HCT116 (cell line): ENCODE results near the gene MYO1F. TPM values are rescaled to one million over a fixed set of nuclear protein-coding genes. Genes with fewer than 3 reads are reported as not detected.

Source experiments
- ATAC-seq: fragments of 200-7000 bp; cut with Tn5 transposase; 2 replicates; pipeline ENCODE4 v1.9.1; 2020; ENCODE audit warnings: mild to moderate bottlenecking, moderate library complexity
- BruUV-seq: library from RNA; stranded (reverse); fragments of 400-500 nt; replicated peaks from 2 replicates; lab custom pipeline; 2021; lab: Mats Ljungman, UMichigan
- CTCF ChIA-PET: fragments of 300-600 bp; sonication (Branson Sonifier 250); formaldehyde crosslinking; loops from one replicate; lab custom pipeline; 2021; ENCODE audit warnings: antibody characterized with exemption; lab: Charles Lee
- POLR2A ChIA-PET: fragments of 300-600, 350-600 bp; sonication (Branson Sonifier 250); formaldehyde crosslinking; loops from one replicate; lab custom pipeline; 2021; ENCODE audit warnings: antibody characterized with exemption; lab: Charles Lee
- RAD21 ChIA-PET, 2 experiments: fragments of 300-600 bp; sonication (Branson Sonifier 250); formaldehyde crosslinking; loops; one replicate each; lab custom pipeline; 2023; ENCODE audit warnings: low total read pairs in 2 of 2; ENCODE audit not compliant: uncharacterized antibody in 2 of 2, unreplicated experiment in 2 of 2, low non-redundant PET in 1 of 2; lab: Charles Lee
- DNase-seq: peaks from one replicate; pipeline ENCODE4 v3.0.0-alpha.2; 2010; ENCODE audit warnings: low read depth, low spot score
- H2AFZ ChIP-seq: fragments of 200-600 bp; shearing (Covaris generic), sonication (generic); 2 replicates; pipeline ENCODE4 v1.6.1; 2017; ENCODE audit warnings: low read depth, mixed run types, mixed read lengths, antibody characterized with exemption, low read length; ENCODE audit not compliant: poor library complexity, severe bottlenecking
- H3K27ac ChIP-seq: 2 replicates; pipeline ENCODE4 v1.5.1; 2012; ENCODE audit warnings: low read depth, low read length
- H3K27me3 ChIP-seq: fragments of 200-600 bp; sonication (generic); 2 replicates; pipeline ENCODE4 v1.6.1; 2016; ENCODE audit warnings: mixed run types, low read length, mixed read lengths; ENCODE audit not compliant: insufficient read depth
- H3K36me3 ChIP-seq, 2 experiments: fragments of 200-500 bp in 1 of 2; fragments of 200-600 bp in 1 of 2; sonication (Bioruptor generic) in 1 of 2; sonication (generic) in 1 of 2; 2 replicates each; pipeline versions ENCODE4 v1.5.1 to v1.6.1; 2014 to 2016; ENCODE audit warnings: low read length in 2 of 2, inconsistent platforms in 1 of 2, mixed read lengths in 1 of 2, mixed run types in 1 of 2; ENCODE audit not compliant: insufficient read depth in 2 of 2, control insufficient read depth in 1 of 2
- H3K4me1 ChIP-seq, 2 experiments: fragments of 200-600 bp in 1 of 2; sonication (generic) in 1 of 2; 2 replicates each; pipeline versions ENCODE4 v1.5.1 to v1.6.1; 2012 to 2017; ENCODE audit warnings: low read length in 2 of 2, inconsistent platforms in 1 of 2, mild to moderate bottlenecking in 1 of 2, mixed read lengths in 1 of 2, mixed run types in 1 of 2, moderate library complexity in 1 of 2; ENCODE audit not compliant: insufficient read depth in 2 of 2, control insufficient read depth in 1 of 2
- H3K4me2 ChIP-seq: fragments of 200-600 bp; sonication (generic); 2 replicates; pipeline ENCODE4 v1.6.1; 2017; ENCODE audit warnings: mixed run types, low read length, mixed read lengths
- H3K4me3 ChIP-seq, 2 experiments: fragments of 200-600 bp in 1 of 2; sonication (generic) in 1 of 2; replicated peaks in 1 of 2; 2 replicates each; pipeline ENCODE4 v1.5.1; 2011 to 2016; ENCODE audit warnings: low read length in 2 of 2, control low read depth in 1 of 2, low read depth in 1 of 2, mild to moderate bottlenecking in 1 of 2, mixed read lengths in 1 of 2, mixed run types in 1 of 2
- H3K79me2 ChIP-seq: fragments of 200-600 bp; sonication (generic); 2 replicates; pipeline ENCODE4 v1.6.1; 2017; ENCODE audit warnings: mild to moderate bottlenecking, mixed run types, low read length, moderate library complexity, mixed read lengths; ENCODE audit not compliant: insufficient read depth
- H3K9ac ChIP-seq: fragments of 200-600 bp; sonication (generic); 2 replicates; pipeline ENCODE4 v1.6.1; 2016; ENCODE audit warnings: low read length, mixed read lengths
- H3K9me2 ChIP-seq: fragments of 200-600 bp; sonication (generic), shearing (Covaris generic); 2 replicates; pipeline ENCODE4 v1.6.1; 2017; ENCODE audit warnings: mixed run types, mild to moderate bottlenecking, moderate library complexity; ENCODE audit not compliant: insufficient read depth
- H3K9me3 ChIP-seq, 2 experiments: fragments of 200-500 bp in 1 of 2; fragments of 200-600 bp in 1 of 2; sonication (Bioruptor generic) in 1 of 2; sonication (generic) in 1 of 2; 2 replicates each; pipeline ENCODE4 v1.6.1; 2014 to 2017; ENCODE audit warnings: low read length in 2 of 2, mixed read lengths in 2 of 2, inconsistent platforms in 1 of 2, low read depth in 1 of 2, mild to moderate bottlenecking in 1 of 2, mixed run types in 1 of 2, moderate library complexity in 1 of 2; ENCODE audit not compliant: control insufficient read depth in 1 of 2, insufficient read depth in 1 of 2
- H4K20me1 ChIP-seq: fragments of 200-600 bp; sonication (generic), shearing (Covaris generic); 2 replicates; pipeline ENCODE4 v1.6.1; 2017; ENCODE audit warnings: mixed run types, mild to moderate bottlenecking, moderate library complexity; ENCODE audit not compliant: insufficient read depth
- ATF3 ChIP-seq: IDR thresholded peaks from 2 replicates; pipeline ENCODE4 v1.6.1; 2012
- CBX3 ChIP-seq: IDR thresholded peaks from 2 replicates; pipeline ENCODE4 v1.6.1; 2012; ENCODE audit warnings: low read depth
- CEBPB ChIP-seq: IDR thresholded peaks from 2 replicates; pipeline ENCODE4 v1.6.1; 2012; ENCODE audit warnings: low read depth
- CTCF ChIP-seq, 3 experiments: fragments of 200-600 bp in 1 of 3; sonication (generic) in 1 of 3; IDR thresholded peaks in 2 of 3; conservative IDR thresholded peaks in 1 of 3; 2 replicates each; pipeline ENCODE4 v1.5.1; 2012 to 2017; ENCODE audit warnings: low read depth in 2 of 3, low read length in 2 of 3, antibody characterized with exemption in 1 of 3, borderline replicate concordance in 1 of 3, control low read depth in 1 of 3, mild to moderate bottlenecking in 1 of 3, mixed read lengths in 1 of 3, mixed run types in 1 of 3, moderate library complexity in 1 of 3; ENCODE audit not compliant: insufficient read depth in 1 of 3
- ELF1 ChIP-seq: IDR thresholded peaks from 2 replicates; pipeline ENCODE4 v1.6.1; 2012; ENCODE audit warnings: low read depth, borderline replicate concordance
- JUND ChIP-seq: IDR thresholded peaks from 2 replicates; pipeline ENCODE4 v1.6.1; 2012
- MAX ChIP-seq: IDR thresholded peaks from 2 replicates; pipeline ENCODE4 v1.6.1; 2012
- POLR2AphosphoS5 ChIP-seq: IDR thresholded peaks from 2 replicates; pipeline ENCODE4 v1.6.1; 2011; ENCODE audit warnings: mild to moderate bottlenecking, low read depth, low read length, moderate library complexity
- RAD21 ChIP-seq: IDR thresholded peaks from 2 replicates; pipeline ENCODE4 v1.6.1; 2012; ENCODE audit warnings: low read depth, mild to moderate bottlenecking
- SIN3A ChIP-seq: IDR thresholded peaks from 2 replicates; pipeline ENCODE4 v1.6.1; 2012; ENCODE audit warnings: low read depth
- SP1 ChIP-seq: IDR thresholded peaks from 2 replicates; pipeline ENCODE4 v1.6.1; 2012; ENCODE audit warnings: low read depth
- SRF ChIP-seq: IDR thresholded peaks from 2 replicates; pipeline ENCODE4 v1.6.1; 2012; ENCODE audit warnings: low read depth
- YY1 ChIP-seq: IDR thresholded peaks from 2 replicates; pipeline ENCODE4 v1.6.1; 2011; ENCODE audit warnings: low read length, low read depth, moderate library complexity, mild to moderate bottlenecking; ENCODE audit not compliant: insufficient replicate concordance; ENCODE audit errors: extremely low read depth
- ZFX ChIP-seq: fragments of 450-650 bp; IDR thresholded peaks from 2 replicates; pipeline ENCODE4 v1.6.1; 2017
- ZNF274 ChIP-seq: fragments of 200-500 bp; sonication (Bioruptor generic); IDR thresholded peaks from 2 replicates; pipeline ENCODE4 v1.6.1; 2014; ENCODE audit warnings: mild to moderate bottlenecking, low read depth, low read length, inconsistent platforms
- intact Hi-C: fragments of 100-400 bp; cut with micrococcal nuclease; formaldehyde crosslinking; loops from 2 replicates; pipeline ENCODE4 v1.10.0; 2022
- total RNA-seq: library from RNA; stranded (reverse); gene quantifications from one replicate; pipeline ENCODE4 v1.2.1, GENCODE V29; 2021; ENCODE audit not compliant: unreplicated experiment

The MYO1F gene
- total RNA-seq, 1 experiment from 2014 or later: 0.39 TPM

GRCh38 chr19:8483165-8483564, 94.1 kb downstream of the MYO1F start:
- peaks cover 74% of the 10 kb centered on the region for H3K79me2 ChIP-seq
- intact Hi-C loops: no loop called here
- H2AFZ ChIP-seq: no peak overlapping the region
- ChIA-PET RAD21 (no interaction called here), CTCF (no interaction called here), POLR2A (interaction anchor here (1.7 kb wide), 1 partner anchor 13 kb away, joined by 3 read pairs; no protein-coding TSS in a partner anchor)
- peaks cover 31 to 52% of the 10 kb centered on the region in 2 experiments for H3K36me3 ChIP-seq
- H3K27ac ChIP-seq: no peak overlapping the region
- no peak overlapping the region for H3K4me2 ChIP-seq
- no peak for TF ChIP-seq ZNF274
- no peak for TF ChIP-seq YY1
- TF ChIP-seq MAX: no peak
- no peak for TF ChIP-seq CTCF (IDR thresholded peaks at IDR 0.05 in 2 of 3, conservative IDR thresholded peaks at IDR 0.05 in 1 of 3; ENCODE audit: borderline replicate concordance in 1 of 3, insufficient read depth in 1 of 3, low read depth in 2 of 3, low read length in 2 of 3)
- TF ChIP-seq ZFX: no peak
- no peak for TF ChIP-seq RAD21
- no peak for TF ChIP-seq CEBPB
- no peak for TF ChIP-seq CBX3
- TF ChIP-seq SRF: no peak
- TF ChIP-seq JUND: no peak
- no peak for TF ChIP-seq SP1
- no peak for TF ChIP-seq POLR2AphosphoS5
- no peak for TF ChIP-seq SIN3A
- TF ChIP-seq ELF1: no peak
- TF ChIP-seq ATF3: no peak
- DNase-seq (no peak), ATAC-seq (no peak)
- H3K9me3 ChIP-seq: no peaks in the 10 kb centered on the region
- no peaks in the 10 kb centered on the region for H3K9me2 ChIP-seq
- H3K4me1 ChIP-seq: no peaks in the 10 kb centered on the region
- no peaks in the 10 kb centered on the region for H3K27me3 ChIP-seq
- no peak overlapping the region for H3K4me3 ChIP-seq
- no TSS peak for BruUV-seq
- H4K20me1 ChIP-seq: no peaks in the 10 kb centered on the region; the same call in 1 of the 2 replicates
- no peak overlapping the region for H3K9ac ChIP-seq
